NCI-H774 (cell line): ENCODE results near the gene PRR14.

Experiments
- DNase-seq: peaks from one replicate; lab custom pipeline; 2025; lab: John Stamatoyannopoulos, UW

The PRR14 gene

GRCh38 chr16:30659507-30660423, 9.0 kb downstream of the PRR14 start:
- DNase-seq, result no peak

- DNase-seq, result no peak
Observed at GRCh38 chr16:30660424-30661261, 9.9 kb downstream of the PRR14 start.

- DNase-seq, result no peak
Observed at GRCh38 chr16:30662449-30662848, 11.7 kb downstream of the PRR14 start.

- DNase-seq, result no peak
Observed at GRCh38 chr16:30663038-30663437, 12.3 kb downstream of the PRR14 start.

GRCh38 chr16:30663820-30664219, 13.1 kb downstream of the PRR14 start:
- DNase-seq, result no peak

- no peak for DNase-seq
Observed at GRCh38 chr16:30664616-30665109, 13.9 kb downstream of the PRR14 start.

GRCh38 chr16:30665155-30665829, 14.5 kb downstream of the PRR14 start:
- DNase-seq, result no peak

GRCh38 chr16:30665830-30666190, 15.1 kb downstream of the PRR14 start:
- DNase-seq, result no peak

- DNase-seq, result no peak
Observed at GRCh38 chr16:30666681-30667080, 15.9 kb downstream of the PRR14 start.

GRCh38 chr16:30667361-30667905, 16.7 kb downstream of the PRR14 start:
- no peak for DNase-seq

GRCh38 chr16:30668393-30668792, 17.6 kb downstream of the PRR14 start:
- DNase-seq, result no peak

- no peak for DNase-seq
Observed at GRCh38 chr16:30669026-30669902, 18.5 kb downstream of the PRR14 start.

- DNase-seq, result no peak
Observed at GRCh38 chr16:30669903-30670824, 19.4 kb downstream of the PRR14 start.

- DNase-seq, result no peak
Observed at GRCh38 chr16:30675143-30675542, 24.4 kb downstream of the PRR14 start.

GRCh38 chr16:30677931-30678585, 27.3 kb downstream of the PRR14 start:
- DNase-seq, result no peak

GRCh38 chr16:30678586-30678970, 27.8 kb downstream of the PRR14 start:
- DNase-seq, result no peak

GRCh38 chr16:30680326-30680725, 29.6 kb downstream of the PRR14 start:
- DNase-seq, result no peak

- no peak for DNase-seq
Observed at GRCh38 chr16:30688701-30689100, 37.9 kb downstream of the PRR14 start.

- DNase-seq, result no peak
Observed at GRCh38 chr16:30691907-30692306, 41.1 kb downstream of the PRR14 start.
